Mammary epithelial cell (primary cell): Measurements from ENCODE around the gene YIF1A.

Source experiments
- EZH2 ChIP-seq: IDR thresholded peaks from 2 replicates; pipeline ENCODE4 v1.6.1; 2012; ENCODE audit warnings: low read length, inconsistent platforms, borderline replicate concordance
- TF ChIP-seq, protein P1 (sequence below), 2 donors: IDR thresholded peaks in 1 of 2; conservative IDR thresholded peaks in 1 of 2; 2 replicates each; pipeline ENCODE4 v1.5.1; 2011 to 2012; ENCODE audit warnings: inconsistent platforms in 2 of 2, low read length in 2 of 2, mild to moderate bottlenecking in 2 of 2, control low read depth in 1 of 2, low read depth in 1 of 2; ENCODE audit not compliant: insufficient read depth in 1 of 2; ENCODE audit errors: extremely low read depth in 1 of 2

DNA sequence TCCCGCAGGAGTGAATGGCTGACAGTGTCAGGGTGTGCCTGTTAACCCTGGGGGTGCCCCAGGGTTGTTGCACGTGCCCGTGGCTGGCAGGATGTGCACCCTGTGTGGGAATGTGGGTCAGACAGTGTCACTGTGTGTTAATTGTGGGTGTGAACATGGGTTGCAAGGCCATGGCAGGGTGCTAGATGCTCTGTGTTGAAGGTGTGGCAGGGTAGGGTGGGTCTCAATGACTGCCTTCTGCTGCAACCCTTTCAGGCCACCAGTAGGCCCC is 39.0 kb upstream of the YIF1A start:
- TF ChIP-seq, protein P1, sequence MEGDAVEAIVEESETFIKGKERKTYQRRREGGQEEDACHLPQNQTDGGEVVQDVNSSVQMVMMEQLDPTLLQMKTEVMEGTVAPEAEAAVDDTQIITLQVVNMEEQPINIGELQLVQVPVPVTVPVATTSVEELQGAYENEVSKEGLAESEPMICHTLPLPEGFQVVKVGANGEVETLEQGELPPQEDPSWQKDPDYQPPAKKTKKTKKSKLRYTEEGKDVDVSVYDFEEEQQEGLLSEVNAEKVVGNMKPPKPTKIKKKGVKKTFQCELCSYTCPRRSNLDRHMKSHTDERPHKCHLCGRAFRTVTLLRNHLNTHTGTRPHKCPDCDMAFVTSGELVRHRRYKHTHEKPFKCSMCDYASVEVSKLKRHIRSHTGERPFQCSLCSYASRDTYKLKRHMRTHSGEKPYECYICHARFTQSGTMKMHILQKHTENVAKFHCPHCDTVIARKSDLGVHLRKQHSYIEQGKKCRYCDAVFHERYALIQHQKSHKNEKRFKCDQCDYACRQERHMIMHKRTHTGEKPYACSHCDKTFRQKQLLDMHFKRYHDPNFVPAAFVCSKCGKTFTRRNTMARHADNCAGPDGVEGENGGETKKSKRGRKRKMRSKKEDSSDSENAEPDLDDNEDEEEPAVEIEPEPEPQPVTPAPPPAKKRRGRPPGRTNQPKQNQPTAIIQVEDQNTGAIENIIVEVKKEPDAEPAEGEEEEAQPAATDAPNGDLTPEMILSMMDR (conservative IDR thresholded peaks at IDR 0.05 in 1 of 2, IDR thresholded peaks at IDR 0.05 in 1 of 2; ENCODE audit: extremely low read depth in 1 of 2, insufficient read depth in 1 of 2, low read depth in 1 of 2, low read length in 2 of 2): no peak
- TF ChIP-seq EZH2: no peak
